ENCODE results near the gene UGT1A9. TPM values are rescaled to one million over a fixed set of nuclear protein-coding genes. Genes with fewer than 3 reads are reported as not detected.

The UGT1A9 gene
- total and polyA plus RNA-seq, 7 experiments from 2014 or later, result not detected

DNA sequence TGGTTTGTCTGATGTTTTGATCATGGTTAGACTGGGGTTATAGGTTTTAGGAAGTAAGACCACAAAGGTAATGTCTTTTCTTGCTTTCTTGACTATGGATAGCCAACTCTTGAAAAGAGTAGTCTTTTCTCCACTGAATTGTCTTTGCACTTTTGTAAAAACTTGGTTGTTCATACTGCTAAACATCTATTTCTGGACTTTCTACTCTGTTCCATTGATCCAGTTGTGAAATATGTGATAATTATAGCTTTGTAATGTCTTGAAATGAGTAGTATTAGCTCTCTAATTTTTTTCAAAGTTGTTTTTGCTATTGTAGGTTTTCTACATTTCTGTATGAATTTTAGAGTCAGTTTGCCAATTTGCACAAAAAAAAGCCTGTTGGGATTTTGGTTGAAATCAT is 13.1 kb upstream of the UGT1A9 start:
- intact Hi-C loops (cut with micrococcal nuclease), result no loop called here
- Mint-ChIP-seq H3K4me1 (no peaks in the 10 kb centered on the region), H3K27me3 (peaks cover 16 to 55% (median 32%) of the 10 kb centered on the region in 5 donors), H3K27ac (no peak overlapping the region), H3K36me3 (no peaks in the 10 kb centered on the region), H3K9me3 (peaks cover 0 to 7% (median 0%) of the 10 kb centered on the region in 11 donors), H3K4me3 (no peak overlapping the region)
- DNase-seq (no peak), ATAC-seq (no peak)
- H3K36me3 ChIP-seq (ENCODE audit: control insufficient read depth in 2 of 3, insufficient read depth in 3 of 3, low read length in 3 of 3), result no peaks in the 10 kb centered on the region
- ChIA-PET CTCF (no interaction called here), POLR2A (no interaction called here)
- H3K27me3 ChIP-seq (ENCODE audit: control insufficient read depth in 2 of 2, insufficient read depth in 2 of 2, low read length in 2 of 2), result no peaks in the 10 kb centered on the region
- no peaks in the 10 kb centered on the region for H3K9me3 ChIP-seq (ENCODE audit: control insufficient read depth in 2 of 3, low read length in 3 of 3)
- no peak overlapping the region for H3K27ac ChIP-seq (ENCODE audit: low read depth, low read length)
- H3K4me3 ChIP-seq (ENCODE audit: low read length), result no peak overlapping the region
- no peaks in the 10 kb centered on the region for H3K4me1 ChIP-seq (ENCODE audit: control insufficient read depth in 2 of 2, insufficient read depth in 2 of 2, low read length in 2 of 2)

DNA sequence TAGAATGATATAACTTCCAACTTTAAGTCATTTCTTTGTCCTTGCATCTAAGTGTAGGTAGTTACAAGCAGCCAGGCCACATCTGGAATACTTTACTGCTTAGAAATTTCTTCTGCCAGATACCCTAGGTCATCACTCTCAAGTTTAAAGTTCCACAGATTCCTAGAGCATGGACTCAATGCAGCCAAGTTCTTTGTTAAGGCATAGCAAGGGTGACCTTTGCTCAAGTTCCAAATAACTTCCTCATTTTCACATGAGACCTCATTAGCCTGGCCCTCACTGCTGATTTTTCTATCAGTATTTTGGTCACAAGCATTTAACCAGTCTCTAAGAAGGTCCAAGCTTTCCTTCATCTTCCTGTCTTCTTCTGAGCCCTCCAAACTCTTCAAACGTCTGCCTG is 7.8 kb upstream of the UGT1A9 start:
- Mint-ChIP-seq H3K36me3 (no peaks in the 10 kb centered on the region), H3K27me3 (peaks cover 21 to 65% (median 43%) of the 10 kb centered on the region in 5 donors), H3K27ac (no peak overlapping the region), H3K4me1 (no peaks in the 10 kb centered on the region), H3K4me3 (no peak overlapping the region), H3K9me3 (peaks cover 0 to 35% (median 9%) of the 10 kb centered on the region in 11 donors)
- H3K9me3 ChIP-seq (ENCODE audit: control insufficient read depth in 2 of 3, low read length in 3 of 3), result no peaks in the 10 kb centered on the region
- no peaks in the 10 kb centered on the region for H3K36me3 ChIP-seq (ENCODE audit: control insufficient read depth in 2 of 3, insufficient read depth in 3 of 3, low read length in 3 of 3)
- H3K4me3 ChIP-seq (ENCODE audit: low read length), result no peak overlapping the region
- POLR2A ChIA-PET, result no interaction called here
- intact Hi-C loops (cut with micrococcal nuclease), result no loop called here
- no peaks in the 10 kb centered on the region for H3K27me3 ChIP-seq (ENCODE audit: control insufficient read depth in 2 of 2, insufficient read depth in 2 of 2, low read length in 2 of 2)
- ATAC-seq (no peak), DNase-seq (no peak)
- no peaks in the 10 kb centered on the region for H3K4me1 ChIP-seq (ENCODE audit: control insufficient read depth in 2 of 2, insufficient read depth in 2 of 2, low read length in 2 of 2)
- H3K27ac ChIP-seq (ENCODE audit: low read depth, low read length), result no peak overlapping the region
- CTCF ChIA-PET, result no interaction called here

GRCh38 chr2:233668605-233669260 is 3.0 kb upstream of the UGT1A9 start:
- Histone ChIP-seq H3K4me1 (ENCODE audit: control insufficient read depth in 2 of 2, insufficient read depth in 2 of 2, low read length in 2 of 2) (no peaks in the 10 kb centered on the region), H3K9me3 (ENCODE audit: control insufficient read depth in 2 of 3, low read length in 3 of 3) (no peaks in the 10 kb centered on the region), H3K4me3 (ENCODE audit: low read length) (no peak overlapping the region), H3K27me3 (ENCODE audit: control insufficient read depth in 2 of 2, insufficient read depth in 2 of 2, low read length in 2 of 2) (no peaks in the 10 kb centered on the region), H3K27ac (ENCODE audit: low read depth, low read length) (no peak overlapping the region), H3K36me3 (ENCODE audit: control insufficient read depth in 2 of 3, insufficient read depth in 3 of 3, low read length in 3 of 3) (no peaks in the 10 kb centered on the region)
- peaks cover 15 to 57% (median 38%) of the 10 kb centered on the region in 5 donors for H3K27me3 Mint-ChIP-seq
- no peaks in the 10 kb centered on the region for H3K4me1 Mint-ChIP-seq
- no peak overlapping the region for H3K4me3 Mint-ChIP-seq
- no peak overlapping the region for H3K27ac Mint-ChIP-seq
- CTCF ChIA-PET, result no interaction called here
- intact Hi-C loops (cut with micrococcal nuclease), result no loop called here
- no peak for ATAC-seq
- peaks cover 0 to 39% (median 9%) of the 10 kb centered on the region in 11 donors for H3K9me3 Mint-ChIP-seq
- DNase-seq, result no peak
- no peaks in the 10 kb centered on the region for H3K36me3 Mint-ChIP-seq
- POLR2A ChIA-PET, result no interaction called here

- Mint-ChIP-seq H3K4me1 (no peaks in the 10 kb centered on the region), H3K4me3 (no peak overlapping the region), H3K9me3 (peaks cover 0 to 22% (median 6%) of the 10 kb centered on the region in 11 donors), H3K27me3 (peaks cover 19 to 61% (median 34%) of the 10 kb centered on the region in 5 donors), H3K27ac (no peak overlapping the region), H3K36me3 (no peaks in the 10 kb centered on the region)
- Histone ChIP-seq H3K27ac (ENCODE audit: low read depth, low read length) (no peak overlapping the region), H3K9me3 (ENCODE audit: control insufficient read depth in 2 of 3, low read length in 3 of 3) (no peaks in the 10 kb centered on the region), H3K4me1 (ENCODE audit: control insufficient read depth in 2 of 2, insufficient read depth in 2 of 2, low read length in 2 of 2) (no peaks in the 10 kb centered on the region), H3K36me3 (ENCODE audit: control insufficient read depth in 2 of 3, insufficient read depth in 3 of 3, low read length in 3 of 3) (no peaks in the 10 kb centered on the region), H3K27me3 (ENCODE audit: control insufficient read depth in 2 of 2, insufficient read depth in 2 of 2, low read length in 2 of 2) (no peaks in the 10 kb centered on the region), H3K4me3 (ENCODE audit: low read length) (no peak overlapping the region)
- no peak for ATAC-seq
- ChIA-PET CTCF (no interaction called here), POLR2A (no interaction called here)
- DNase-seq, result no peak
- intact Hi-C loops (cut with micrococcal nuclease), result no loop called here
Measured at GRCh38 chr2:233672886-233673285, 1.2 kb downstream of the UGT1A9 start.

GRCh38 chr2:233673896-233674295 is 2.2 kb downstream of the UGT1A9 start:
- DNase-seq, result no peak
- Mint-ChIP-seq H3K9me3 (peaks cover 0 to 13% (median 0%) of the 10 kb centered on the region in 11 donors), H3K27me3 (peaks cover 25 to 54% (median 32%) of the 10 kb centered on the region in 5 donors), H3K27ac (no peak overlapping the region), H3K4me3 (no peak overlapping the region), H3K4me1 (no peaks in the 10 kb centered on the region), H3K36me3 (no peaks in the 10 kb centered on the region)
- ChIA-PET POLR2A (no interaction called here), CTCF (no interaction called here)
- H3K4me3 ChIP-seq (ENCODE audit: low read length), result no peak overlapping the region
- H3K27ac ChIP-seq (ENCODE audit: low read depth, low read length), result no peak overlapping the region
- ATAC-seq, result no peak
- no peaks in the 10 kb centered on the region for H3K36me3 ChIP-seq (ENCODE audit: control insufficient read depth in 2 of 3, insufficient read depth in 3 of 3, low read length in 3 of 3)
- H3K4me1 ChIP-seq (ENCODE audit: control insufficient read depth in 2 of 2, insufficient read depth in 2 of 2, low read length in 2 of 2), result no peaks in the 10 kb centered on the region
- intact Hi-C loops (cut with micrococcal nuclease), result no loop called here
- H3K9me3 ChIP-seq (ENCODE audit: control insufficient read depth in 2 of 3, low read length in 3 of 3), result no peaks in the 10 kb centered on the region
- no peaks in the 10 kb centered on the region for H3K27me3 ChIP-seq (ENCODE audit: control insufficient read depth in 2 of 2, insufficient read depth in 2 of 2, low read length in 2 of 2)

- H3K4me3 ChIP-seq (ENCODE audit: low read length), result no peak overlapping the region
- H3K36me3 ChIP-seq (ENCODE audit: control insufficient read depth in 2 of 3, insufficient read depth in 3 of 3, low read length in 3 of 3), result no peaks in the 10 kb centered on the region
- DNase-seq, result no peak
- no peaks in the 10 kb centered on the region for H3K4me1 ChIP-seq (ENCODE audit: control insufficient read depth in 2 of 2, insufficient read depth in 2 of 2, low read length in 2 of 2)
- no peaks in the 10 kb centered on the region for H3K9me3 ChIP-seq (ENCODE audit: control insufficient read depth in 2 of 3, low read length in 3 of 3)
- no peaks in the 10 kb centered on the region for H3K27me3 ChIP-seq (ENCODE audit: control insufficient read depth in 2 of 2, insufficient read depth in 2 of 2, low read length in 2 of 2)
- Mint-ChIP-seq H3K27ac (no peak overlapping the region), H3K9me3 (peaks cover 0 to 9% (median 0%) of the 10 kb centered on the region in 11 donors), H3K4me3 (no peak overlapping the region), H3K4me1 (no peaks in the 10 kb centered on the region), H3K27me3 (peaks cover 26 to 55% (median 32%) of the 10 kb centered on the region in 5 donors), H3K36me3 (no peaks in the 10 kb centered on the region)
- ChIA-PET CTCF (no interaction called here), POLR2A (no interaction called here)
- intact Hi-C loops (cut with micrococcal nuclease), result no loop called here
- ATAC-seq, result no peak
- H3K27ac ChIP-seq (ENCODE audit: low read depth, low read length), result no peak overlapping the region
Measured at GRCh38 chr2:233674314-233674713, 2.6 kb downstream of the UGT1A9 start.

DNA sequence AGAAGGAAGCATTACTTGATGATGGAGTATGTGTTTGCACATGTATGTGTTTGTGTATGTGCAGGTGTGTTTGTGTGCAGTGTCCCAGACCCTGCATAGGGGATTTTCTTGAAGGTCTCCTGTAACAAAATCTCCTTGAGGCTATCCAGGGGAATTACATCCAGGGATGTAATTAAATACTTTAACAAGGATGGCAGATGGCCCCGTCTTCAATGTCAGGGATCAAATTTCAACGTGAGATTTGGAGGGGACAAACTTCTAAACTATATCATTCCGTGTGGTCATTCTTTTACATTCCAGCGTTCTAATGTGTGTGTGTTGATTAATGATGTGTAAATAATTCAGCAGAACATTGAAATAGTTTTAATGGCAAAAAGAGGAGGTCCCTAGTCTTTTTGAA is 3.3 kb downstream of the UGT1A9 start:
- Histone ChIP-seq H3K36me3 (ENCODE audit: control insufficient read depth in 2 of 3, insufficient read depth in 3 of 3, low read length in 3 of 3) (no peaks in the 10 kb centered on the region), H3K27ac (ENCODE audit: low read depth, low read length) (no peak overlapping the region), H3K27me3 (ENCODE audit: control insufficient read depth in 2 of 2, insufficient read depth in 2 of 2, low read length in 2 of 2) (no peaks in the 10 kb centered on the region), H3K9me3 (ENCODE audit: control insufficient read depth in 2 of 3, low read length in 3 of 3) (no peaks in the 10 kb centered on the region), H3K4me3 (ENCODE audit: low read length) (no peak overlapping the region), H3K4me1 (ENCODE audit: control insufficient read depth in 2 of 2, insufficient read depth in 2 of 2, low read length in 2 of 2) (no peaks in the 10 kb centered on the region)
- Mint-ChIP-seq H3K27ac (no peak overlapping the region), H3K27me3 (peaks cover 28 to 59% (median 35%) of the 10 kb centered on the region in 5 donors), H3K9me3 (peaks cover 0 to 9% (median 0%) of the 10 kb centered on the region in 11 donors), H3K36me3 (no peaks in the 10 kb centered on the region), H3K4me1 (no peaks in the 10 kb centered on the region), H3K4me3 (no peak overlapping the region)
- ChIA-PET POLR2A (no interaction called here), CTCF (no interaction called here)
- ATAC-seq (no peak), DNase-seq (no peak)
- intact Hi-C loops (cut with micrococcal nuclease), result no loop called here

Measured in naive thymus-derived CD4-positive, alpha-beta T cell (primary cell).